ENCODE measurements around the gene ZNHIT2. TPM values are rescaled to one million over a fixed set of nuclear protein-coding genes. Genes with fewer than 3 reads are reported as not detected.

ZNHIT2 gene
- total RNA-seq, 2 experiments from 2014 or later: 9.0 to 9.5 TPM

DNA sequence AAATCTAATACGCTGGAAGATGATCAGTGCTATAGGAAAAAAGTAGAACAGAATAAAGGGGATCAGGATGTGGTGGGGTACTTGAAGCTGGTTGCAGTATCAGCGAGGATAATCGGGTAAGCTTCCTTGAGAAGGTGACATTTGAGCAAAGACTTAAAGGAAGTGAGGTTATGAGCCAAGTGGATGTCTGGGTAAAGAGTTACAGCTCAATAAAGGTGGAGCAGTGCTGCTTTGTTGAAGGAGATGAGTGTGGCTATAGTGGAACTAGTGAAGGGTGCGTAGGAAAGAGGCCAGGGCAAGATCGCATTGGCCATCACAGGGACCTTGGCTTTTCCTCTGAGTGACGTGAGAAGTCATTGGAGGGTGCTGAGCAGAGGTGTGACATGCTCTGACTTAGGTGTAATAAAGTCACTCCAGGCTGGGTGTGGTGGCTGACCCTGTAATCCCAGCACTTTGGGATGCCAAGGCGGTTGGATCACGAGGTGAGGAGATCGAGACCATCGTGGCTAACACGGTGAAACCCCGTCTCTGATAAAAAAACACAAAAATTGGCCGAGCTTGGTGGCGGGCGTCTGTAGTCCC is 19.1 kb upstream of the ZNHIT2 start:
- DNase-seq (no peak), ATAC-seq (ENCODE audit: poor library complexity) (no peak)
- Mint-ChIP-seq H3K4me3 (peak overlapping the region; percentile 80), H3K9me3 (no peaks in the 10 kb centered on the region), H3K27ac (peak overlapping the region; percentile 100), H3K4me1 (ENCODE audit: low read depth) (peaks cover 41% of the 10 kb centered on the region), H3K36me3 (ENCODE audit: low read depth) (peaks cover 36% of the 10 kb centered on the region), H3K27me3 (no peaks in the 10 kb centered on the region)
- H3K4me3 ChIP-seq (ENCODE audit: low read length): no peak overlapping the region
- peaks cover 16% of the 10 kb centered on the region for H3K36me3 ChIP-seq (ENCODE audit: insufficient read depth, low read length)
- POLR2A ChIA-PET: interaction anchor here (0.7 to 4.4 kb wide), 10 partner anchors 8 to 362 kb away, joined by 3 to 136 read pairs (median 6); partner anchors contain the start of genes EHD1, FAU, MALAT1 and MRPL49
- H3K27ac ChIP-seq (ENCODE audit: low read depth in 1 of 2, low read length in 2 of 2): peak overlapping the region in 1 of 2 donors; percentile 99
- TF ChIP-seq, protein P1, sequence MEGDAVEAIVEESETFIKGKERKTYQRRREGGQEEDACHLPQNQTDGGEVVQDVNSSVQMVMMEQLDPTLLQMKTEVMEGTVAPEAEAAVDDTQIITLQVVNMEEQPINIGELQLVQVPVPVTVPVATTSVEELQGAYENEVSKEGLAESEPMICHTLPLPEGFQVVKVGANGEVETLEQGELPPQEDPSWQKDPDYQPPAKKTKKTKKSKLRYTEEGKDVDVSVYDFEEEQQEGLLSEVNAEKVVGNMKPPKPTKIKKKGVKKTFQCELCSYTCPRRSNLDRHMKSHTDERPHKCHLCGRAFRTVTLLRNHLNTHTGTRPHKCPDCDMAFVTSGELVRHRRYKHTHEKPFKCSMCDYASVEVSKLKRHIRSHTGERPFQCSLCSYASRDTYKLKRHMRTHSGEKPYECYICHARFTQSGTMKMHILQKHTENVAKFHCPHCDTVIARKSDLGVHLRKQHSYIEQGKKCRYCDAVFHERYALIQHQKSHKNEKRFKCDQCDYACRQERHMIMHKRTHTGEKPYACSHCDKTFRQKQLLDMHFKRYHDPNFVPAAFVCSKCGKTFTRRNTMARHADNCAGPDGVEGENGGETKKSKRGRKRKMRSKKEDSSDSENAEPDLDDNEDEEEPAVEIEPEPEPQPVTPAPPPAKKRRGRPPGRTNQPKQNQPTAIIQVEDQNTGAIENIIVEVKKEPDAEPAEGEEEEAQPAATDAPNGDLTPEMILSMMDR (IDR thresholded peaks at IDR 0.05): no peak
- peaks cover 44% of the 10 kb centered on the region for H3K4me1 ChIP-seq (ENCODE audit: insufficient read depth, low read length)
- no peaks in the 10 kb centered on the region for H3K27me3 ChIP-seq (ENCODE audit: control insufficient read depth in 1 of 2, insufficient read depth in 2 of 2, low read length in 2 of 2)
- intact Hi-C loops (cut with DNase I, micrococcal nuclease): loop anchor here in 1 of 2 experiments (5.0 kb wide), 1 partner anchor 46 kb away; the partner anchor contains the start of gene CAPN1
- CTCF ChIA-PET: interaction anchor here (0.6 to 2.3 kb wide), 4 partner anchors 15 to 26 kb away, joined by 3 to 11 read pairs (median 4); partner anchors contain the start of genes FAU, MRPL49 and ZNHIT2
- H3K9me3 ChIP-seq (ENCODE audit: control insufficient read depth in 1 of 2, insufficient read depth in 1 of 2, low read length in 2 of 2): no peaks in the 10 kb centered on the region

DNA sequence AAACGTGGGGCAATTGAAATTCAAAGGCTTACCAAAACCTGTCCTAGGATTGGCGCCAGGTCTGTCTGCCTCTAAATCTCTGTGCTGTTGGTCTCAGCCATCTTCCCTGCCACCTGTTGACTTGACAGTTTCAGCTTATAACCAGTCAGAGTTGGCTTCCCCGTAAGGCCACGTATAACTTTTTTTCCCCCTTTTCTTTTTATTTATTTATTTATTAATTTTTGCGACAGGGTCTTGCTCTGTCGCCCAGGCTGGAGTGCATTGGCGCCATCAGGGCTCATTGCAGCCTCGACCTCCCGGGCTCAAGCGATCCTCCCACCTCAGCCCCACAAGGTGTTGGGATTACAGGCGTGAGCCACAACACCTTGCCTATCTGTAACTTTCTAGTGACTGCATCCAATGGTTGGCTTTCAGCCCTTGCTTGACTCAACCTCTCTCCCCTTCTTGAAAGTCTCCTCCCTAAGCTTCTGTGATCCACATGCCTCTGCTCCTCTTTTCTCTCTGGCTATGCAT is 18.2 kb upstream of the ZNHIT2 start:
- peak in 1 of 14 experiments; percentile 25 for DNase-seq

More for the DNA sequence above, 18.2 kb upstream of the ZNHIT2 start:
- intact Hi-C loops (cut with DNase I, micrococcal nuclease): loop anchor here (2.0 to 5.0 kb wide), 2 partner anchors 19 to 47 kb away; partner anchors contain the start of genes CAPN1 (in 1 of the 2) and ZNHIT2 (in 1 of the 2)
- CTCF ChIA-PET: interaction anchor here (1.1 to 2.3 kb wide), 6 partner anchors 14 to 122 kb away, joined by 3 to 11 read pairs (median 4); partner anchors contain the start of genes ARL2, FAU, MRPL49 and TM7SF2
- POLR2A ChIA-PET: interaction anchor here (0.7 to 4.4 kb wide), 39 partner anchors 9 to 738 kb away, joined by 3 to 136 read pairs (median 6); partner anchors contain the start of genes ARL2, CAPN1, CDC42EP2 and CDCA5
- Mint-ChIP-seq H3K27ac (peak overlapping the region; percentile 100), H3K36me3 (ENCODE audit: low read depth) (peaks cover 46% of the 10 kb centered on the region), H3K4me3 (peak overlapping the region; percentile 99), H3K4me1 (ENCODE audit: low read depth) (peaks cover 45% of the 10 kb centered on the region), H3K27me3 (no peaks in the 10 kb centered on the region), H3K9me3 (no peaks in the 10 kb centered on the region)
- Histone ChIP-seq H3K4me3 (ENCODE audit: low read length) (peak overlapping the region; percentile 83), H3K36me3 (ENCODE audit: insufficient read depth, low read length) (peaks cover 25% of the 10 kb centered on the region), H3K9me3 (ENCODE audit: control insufficient read depth in 1 of 2, insufficient read depth in 1 of 2, low read length in 2 of 2) (no peaks in the 10 kb centered on the region), H3K4me1 (ENCODE audit: insufficient read depth, low read length) (peaks cover 47% of the 10 kb centered on the region), H3K27me3 (ENCODE audit: control insufficient read depth in 1 of 2, insufficient read depth in 2 of 2, low read length in 2 of 2) (no peaks in the 10 kb centered on the region), H3K27ac (ENCODE audit: low read depth in 1 of 2, low read length in 2 of 2) (peak overlapping the region; percentile 96 to 99)
- no peak for ATAC-seq (ENCODE audit: poor library complexity)
- TF ChIP-seq, protein P1 (IDR thresholded peaks at IDR 0.05): no peak
